H9 (cell line): Measurements from ENCODE around the gene PPP1R14C. TPM values are rescaled to one million over a fixed set of nuclear protein-coding genes. Genes with fewer than 3 reads are reported as not detected.

Source experiments
- DNase-seq: peaks from one replicate; pipeline ENCODE4 v3.0.0-alpha.2; 2017
- H2AFZ ChIP-seq: one replicate; pipeline ENCODE4 v1.6.1; 2013; ENCODE audit warnings: mild to moderate bottlenecking, low read length, control low read depth, moderate library complexity
- H2AK5ac ChIP-seq: 2 replicates; pipeline ENCODE4 v1.6.1; 2013; ENCODE audit warnings: low read length, control low read depth, mixed read lengths; ENCODE audit not compliant: insufficient read length
- H2BK120ac ChIP-seq: one replicate; pipeline ENCODE4 v1.6.1; 2013; ENCODE audit warnings: low read depth, mild to moderate bottlenecking, low read length, control low read depth, inconsistent platforms; ENCODE audit not compliant: poor library complexity, severe bottlenecking
- H2BK12ac ChIP-seq: 2 replicates; pipeline ENCODE4 v1.6.1; 2013; ENCODE audit warnings: low read length, control low read depth, mixed read lengths, low read depth; ENCODE audit not compliant: insufficient read length
- H2BK15ac ChIP-seq: 2 replicates; pipeline ENCODE4 v1.6.1; 2013; ENCODE audit warnings: low read depth, low read length, control low read depth
- H2BK20ac ChIP-seq: one replicate; pipeline ENCODE4 v1.6.1; 2013; ENCODE audit warnings: low read depth, mild to moderate bottlenecking, low read length, control low read depth, inconsistent platforms; ENCODE audit not compliant: poor library complexity, severe bottlenecking
- H2BK5ac ChIP-seq: 2 replicates; pipeline ENCODE4 v1.6.1; 2013; ENCODE audit warnings: low read length, control low read depth, mixed read lengths; ENCODE audit not compliant: insufficient read length
- H3K14ac ChIP-seq: 2 replicates; pipeline ENCODE4 v1.6.1; 2013; ENCODE audit warnings: low read length, control low read depth; ENCODE audit not compliant: insufficient read depth
- H3K18ac ChIP-seq: 2 replicates; pipeline ENCODE4 v1.6.1; 2013; ENCODE audit warnings: low read depth, mild to moderate bottlenecking, mixed read lengths, low read length, control low read depth; ENCODE audit not compliant: insufficient read length
- H3K23ac ChIP-seq: 2 replicates; pipeline ENCODE4 v1.6.1; 2013; ENCODE audit warnings: low read length, control low read depth, mixed read lengths, low read depth; ENCODE audit not compliant: insufficient read length
- H3K23me2 ChIP-seq: 2 replicates; pipeline ENCODE4 v1.6.1; 2013; ENCODE audit warnings: low read depth, mild to moderate bottlenecking, mixed read lengths, low read length, control low read depth; ENCODE audit not compliant: insufficient read length, poor library complexity, severe bottlenecking
- H3K27ac ChIP-seq: 2 replicates; pipeline ENCODE4 v1.5.1; 2013; ENCODE audit warnings: low read length, control low read depth, mixed read lengths, low read depth; ENCODE audit not compliant: insufficient read length
- H3K27me3 ChIP-seq: 2 replicates; pipeline ENCODE4 v1.6.1; 2013; ENCODE audit warnings: low read length, control low read depth, inconsistent platforms; ENCODE audit not compliant: insufficient read depth
- H3K4ac ChIP-seq: 2 replicates; pipeline ENCODE4 v1.6.1; 2013; ENCODE audit warnings: low read depth, mild to moderate bottlenecking, control low read depth, inconsistent platforms, low read length, moderate library complexity
- H3K4me1 ChIP-seq: 2 replicates; pipeline ENCODE4 v1.6.1; 2013; ENCODE audit warnings: low read length, control low read depth, inconsistent platforms; ENCODE audit not compliant: insufficient read depth
- H3K4me2 ChIP-seq: 2 replicates; pipeline ENCODE4 v1.6.1; 2013; ENCODE audit warnings: low read length, control low read depth, mixed read lengths; ENCODE audit not compliant: insufficient read length, insufficient read depth
- H3K56ac ChIP-seq: 2 replicates; pipeline ENCODE4 v1.6.1; 2013; ENCODE audit warnings: low read depth, mild to moderate bottlenecking, mixed read lengths, low read length, control low read depth; ENCODE audit not compliant: insufficient read length
- H3K79me1 ChIP-seq: 2 replicates; pipeline ENCODE4 v1.6.1; 2013; ENCODE audit warnings: low read depth, mild to moderate bottlenecking, moderate library complexity, low read length, control low read depth, inconsistent platforms; ENCODE audit not compliant: insufficient read depth, poor library complexity, severe bottlenecking
- H3K79me2 ChIP-seq: 2 replicates; pipeline ENCODE4 v1.6.1; 2013; ENCODE audit warnings: low read length, control low read depth, inconsistent platforms; ENCODE audit not compliant: insufficient read depth
- H3K9ac ChIP-seq: 2 replicates; pipeline ENCODE4 v1.6.1; 2013; ENCODE audit warnings: low read length, control low read depth, mixed read lengths; ENCODE audit not compliant: insufficient read length; ENCODE audit errors: extremely low read depth
- H3K9me3 ChIP-seq: one replicate; pipeline ENCODE4 v1.6.1; 2013; ENCODE audit warnings: low read depth, low read length, inconsistent platforms; ENCODE audit not compliant: control insufficient read depth
- H3T11ph ChIP-seq: one replicate; pipeline ENCODE4 v1.6.1; 2013; ENCODE audit warnings: mild to moderate bottlenecking, low read length, control low read depth, inconsistent platforms
- H4K20me1 ChIP-seq: one replicate; pipeline ENCODE4 v1.6.1; 2013; ENCODE audit not compliant: control insufficient read depth, insufficient read length, insufficient read depth
- H4K5ac ChIP-seq: 2 replicates; pipeline ENCODE4 v1.6.1; 2013; ENCODE audit warnings: low read depth, mild to moderate bottlenecking, mixed read lengths, low read length, control low read depth; ENCODE audit not compliant: insufficient read length
- H4K8ac ChIP-seq: replicated peaks from 2 replicates; pipeline ENCODE4 v1.6.1; 2013; ENCODE audit warnings: low read length, control low read depth, mixed read lengths, low read depth; ENCODE audit not compliant: insufficient read length
- H4K91ac ChIP-seq: 2 replicates; pipeline ENCODE4 v1.6.1; 2013; ENCODE audit warnings: low read depth, mild to moderate bottlenecking, moderate library complexity, mixed read lengths, low read length, control low read depth; ENCODE audit not compliant: insufficient read length
- H3K27ac Mint-ChIP-seq, 3 experiments: 2 replicates in 2 of 3; 3 replicates in 1 of 3; pipeline ENCODE4 v1.8.0; 2020 to 2021; ENCODE audit warnings: mixed read lengths in 3 of 3, mild to moderate bottlenecking in 1 of 3, moderate library complexity in 1 of 3
- H3K27me3 Mint-ChIP-seq: 2 replicates; pipeline ENCODE4 v1.8.0; 2021; ENCODE audit warnings: low read depth, mild to moderate bottlenecking, moderate library complexity, mixed read lengths
- H3K36me3 Mint-ChIP-seq, 3 experiments: 2 replicates in 2 of 3; 3 replicates in 1 of 3; pipeline ENCODE4 v1.8.0; 2020 to 2021; ENCODE audit warnings: low read depth in 3 of 3, mixed read lengths in 3 of 3; ENCODE audit not compliant: insufficient read depth in 1 of 3
- H3K4me1 Mint-ChIP-seq, 2 experiments: 2 replicates each; pipeline ENCODE4 v1.8.0; 2020; ENCODE audit warnings: mixed read lengths in 2 of 2
- H3K4me3 Mint-ChIP-seq, 2 experiments: 2 replicates in 1 of 2; 3 replicates in 1 of 2; pipeline ENCODE4 v1.8.0; 2020 to 2021; ENCODE audit warnings: mild to moderate bottlenecking in 2 of 2, mixed read lengths in 2 of 2, moderate library complexity in 1 of 2
- H3K9me3 Mint-ChIP-seq, 2 experiments: 2 replicates in 1 of 2; 3 replicates in 1 of 2; pipeline ENCODE4 v1.8.0; 2020; ENCODE audit warnings: mild to moderate bottlenecking in 2 of 2, mixed read lengths in 2 of 2, moderate library complexity in 1 of 2
- WGBS: extraction: QIAGEN DNeasy Blood & Tissue Kit; methylation state at CpG from one replicate; pipeline ENCODE4 v1.1.7; 2013; ENCODE audit warnings: missing lambda C conversion rate, low lambda C conversion rate, mixed read lengths; ENCODE audit not compliant: insufficient read length; ENCODE audit errors: extremely low coverage; 5-methylcytosine and 5-hydroxymethylcytosine counted together
- total RNA-seq: library from RNA; stranded (reverse); gene quantifications from 2 replicates; pipeline ENCODE4 v1.2.1, GENCODE V29; 2021
- TF ChIP-seq, protein P1 (sequence below): fragments of 200-600 bp; sonication (generic); conservative IDR thresholded peaks from 3 replicates; pipeline ENCODE4 v1.8.0; 2021; ENCODE audit warnings: antibody characterized with exemption, mild to moderate bottlenecking

The PPP1R14C gene
- total RNA-seq, 1 experiment from 2014 or later, result 0.37 TPM

DNA sequence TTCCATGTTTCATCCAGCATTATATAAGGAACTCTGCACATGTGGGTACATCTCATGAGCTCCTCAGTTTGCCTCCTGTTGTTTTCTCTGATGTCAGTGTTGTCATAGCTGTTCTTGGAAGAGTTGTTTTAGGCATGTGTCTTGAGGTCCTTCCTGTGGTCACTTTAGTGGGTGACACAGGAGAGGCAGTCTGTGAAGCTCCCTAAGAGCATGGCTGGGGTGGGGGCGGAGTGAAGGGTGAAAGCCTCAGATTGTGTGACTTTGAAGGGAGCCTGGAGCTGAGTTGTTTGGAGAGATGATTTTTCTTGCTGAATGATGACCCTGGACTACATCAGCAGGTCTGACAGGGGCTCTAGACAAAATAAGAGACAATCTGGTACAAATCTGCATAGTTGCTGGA is 37.7 kb downstream of the PPP1R14C start:
- no peak overlapping the region for H3K4ac ChIP-seq
- no peak overlapping the region for H2BK5ac ChIP-seq
- H4K5ac ChIP-seq, result no peak overlapping the region
- H2AFZ ChIP-seq, result no peak overlapping the region
- H2BK15ac ChIP-seq, result no peak overlapping the region
- no peak overlapping the region for H2AK5ac ChIP-seq
- no peak overlapping the region for H3K14ac ChIP-seq
- H3K79me2 ChIP-seq, result no peaks in the 10 kb centered on the region
- H3K27me3 Mint-ChIP-seq, result no peaks in the 10 kb centered on the region; the same call in none of the 2 replicates
- no peak overlapping the region for H2BK12ac ChIP-seq
- H4K8ac ChIP-seq, result no peak overlapping the region
- H3K36me3 Mint-ChIP-seq, result no peaks in the 10 kb centered on the region; a peak in 1 of 7 replicates
- no peak overlapping the region for H2BK20ac ChIP-seq
- no peak overlapping the region for H3K18ac ChIP-seq
- H2BK120ac ChIP-seq, result no peak overlapping the region
- no peaks in the 10 kb centered on the region for H3K9me3 ChIP-seq
- H3K9me3 Mint-ChIP-seq, result no peaks in the 10 kb centered on the region
- H3K27ac ChIP-seq, result no peak overlapping the region
- H3K79me1 ChIP-seq, result no peaks in the 10 kb centered on the region
- H4K91ac ChIP-seq, result no peak overlapping the region
- no peak overlapping the region for H3K23ac ChIP-seq
- no peaks in the 10 kb centered on the region for H3K4me1 ChIP-seq
- no peak for DNase-seq
- no peak overlapping the region for H3T11ph ChIP-seq
- H3K9ac ChIP-seq, result no peak overlapping the region
- no peak overlapping the region for H3K4me3 Mint-ChIP-seq
- WGBS, result no CpG with 5 or more reads among the region's 1 CpG
- no peak overlapping the region for H3K56ac ChIP-seq
- H3K4me2 ChIP-seq, result no peak overlapping the region
- H3K27ac Mint-ChIP-seq, result no peak overlapping the region
- TF ChIP-seq, protein P1, sequence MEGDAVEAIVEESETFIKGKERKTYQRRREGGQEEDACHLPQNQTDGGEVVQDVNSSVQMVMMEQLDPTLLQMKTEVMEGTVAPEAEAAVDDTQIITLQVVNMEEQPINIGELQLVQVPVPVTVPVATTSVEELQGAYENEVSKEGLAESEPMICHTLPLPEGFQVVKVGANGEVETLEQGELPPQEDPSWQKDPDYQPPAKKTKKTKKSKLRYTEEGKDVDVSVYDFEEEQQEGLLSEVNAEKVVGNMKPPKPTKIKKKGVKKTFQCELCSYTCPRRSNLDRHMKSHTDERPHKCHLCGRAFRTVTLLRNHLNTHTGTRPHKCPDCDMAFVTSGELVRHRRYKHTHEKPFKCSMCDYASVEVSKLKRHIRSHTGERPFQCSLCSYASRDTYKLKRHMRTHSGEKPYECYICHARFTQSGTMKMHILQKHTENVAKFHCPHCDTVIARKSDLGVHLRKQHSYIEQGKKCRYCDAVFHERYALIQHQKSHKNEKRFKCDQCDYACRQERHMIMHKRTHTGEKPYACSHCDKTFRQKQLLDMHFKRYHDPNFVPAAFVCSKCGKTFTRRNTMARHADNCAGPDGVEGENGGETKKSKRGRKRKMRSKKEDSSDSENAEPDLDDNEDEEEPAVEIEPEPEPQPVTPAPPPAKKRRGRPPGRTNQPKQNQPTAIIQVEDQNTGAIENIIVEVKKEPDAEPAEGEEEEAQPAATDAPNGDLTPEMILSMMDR, result no peak
- no peaks in the 10 kb centered on the region for H3K4me1 Mint-ChIP-seq
- H3K27me3 ChIP-seq, result no peaks in the 10 kb centered on the region; the same call in 1 of the 2 replicates
- no peaks in the 10 kb centered on the region for H4K20me1 ChIP-seq
- no peaks in the 10 kb centered on the region for H3K23me2 ChIP-seq
